ENCODE measurements around the gene DNASE1L3.

- TF ChIP-seq POLR2AphosphoS5 (IDR thresholded peaks at IDR 0.05; ENCODE audit: low read depth, low read length) (no peak), SIN3A (IDR thresholded peaks at IDR 0.05; ENCODE audit: borderline replicate concordance, insufficient read depth, low read length) (no peak), TAF1 (IDR thresholded peaks at IDR 0.05; ENCODE audit: borderline replicate concordance, insufficient read depth, low read length) (no peak)
- TF ChIP-seq, protein P1, sequence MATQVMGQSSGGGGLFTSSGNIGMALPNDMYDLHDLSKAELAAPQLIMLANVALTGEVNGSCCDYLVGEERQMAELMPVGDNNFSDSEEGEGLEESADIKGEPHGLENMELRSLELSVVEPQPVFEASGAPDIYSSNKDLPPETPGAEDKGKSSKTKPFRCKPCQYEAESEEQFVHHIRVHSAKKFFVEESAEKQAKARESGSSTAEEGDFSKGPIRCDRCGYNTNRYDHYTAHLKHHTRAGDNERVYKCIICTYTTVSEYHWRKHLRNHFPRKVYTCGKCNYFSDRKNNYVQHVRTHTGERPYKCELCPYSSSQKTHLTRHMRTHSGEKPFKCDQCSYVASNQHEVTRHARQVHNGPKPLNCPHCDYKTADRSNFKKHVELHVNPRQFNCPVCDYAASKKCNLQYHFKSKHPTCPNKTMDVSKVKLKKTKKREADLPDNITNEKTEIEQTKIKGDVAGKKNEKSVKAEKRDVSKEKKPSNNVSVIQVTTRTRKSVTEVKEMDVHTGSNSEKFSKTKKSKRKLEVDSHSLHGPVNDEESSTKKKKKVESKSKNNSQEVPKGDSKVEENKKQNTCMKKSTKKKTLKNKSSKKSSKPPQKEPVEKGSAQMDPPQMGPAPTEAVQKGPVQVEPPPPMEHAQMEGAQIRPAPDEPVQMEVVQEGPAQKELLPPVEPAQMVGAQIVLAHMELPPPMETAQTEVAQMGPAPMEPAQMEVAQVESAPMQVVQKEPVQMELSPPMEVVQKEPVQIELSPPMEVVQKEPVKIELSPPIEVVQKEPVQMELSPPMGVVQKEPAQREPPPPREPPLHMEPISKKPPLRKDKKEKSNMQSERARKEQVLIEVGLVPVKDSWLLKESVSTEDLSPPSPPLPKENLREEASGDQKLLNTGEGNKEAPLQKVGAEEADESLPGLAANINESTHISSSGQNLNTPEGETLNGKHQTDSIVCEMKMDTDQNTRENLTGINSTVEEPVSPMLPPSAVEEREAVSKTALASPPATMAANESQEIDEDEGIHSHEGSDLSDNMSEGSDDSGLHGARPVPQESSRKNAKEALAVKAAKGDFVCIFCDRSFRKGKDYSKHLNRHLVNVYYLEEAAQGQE (IDR thresholded peaks at IDR 0.05; ENCODE audit: insufficient read depth in 1 of 2, low read depth in 2 of 2, low read length in 2 of 2), result no peak
Observed at GRCh38 chr3:58180940-58181587, 29.7 kb downstream of the DNASE1L3 start.
